GM21381 (cell line): ENCODE data around the gene PCBP4.

Experiments used
- ATAC-seq: cut with Tn5 transposase; IDR thresholded peaks from one replicate; pipeline ENCODE4 v1.9.1; 2021; ENCODE audit warnings: mild to moderate bottlenecking, moderate library complexity; ENCODE audit not compliant: unreplicated experiment

The PCBP4 gene

DNA sequence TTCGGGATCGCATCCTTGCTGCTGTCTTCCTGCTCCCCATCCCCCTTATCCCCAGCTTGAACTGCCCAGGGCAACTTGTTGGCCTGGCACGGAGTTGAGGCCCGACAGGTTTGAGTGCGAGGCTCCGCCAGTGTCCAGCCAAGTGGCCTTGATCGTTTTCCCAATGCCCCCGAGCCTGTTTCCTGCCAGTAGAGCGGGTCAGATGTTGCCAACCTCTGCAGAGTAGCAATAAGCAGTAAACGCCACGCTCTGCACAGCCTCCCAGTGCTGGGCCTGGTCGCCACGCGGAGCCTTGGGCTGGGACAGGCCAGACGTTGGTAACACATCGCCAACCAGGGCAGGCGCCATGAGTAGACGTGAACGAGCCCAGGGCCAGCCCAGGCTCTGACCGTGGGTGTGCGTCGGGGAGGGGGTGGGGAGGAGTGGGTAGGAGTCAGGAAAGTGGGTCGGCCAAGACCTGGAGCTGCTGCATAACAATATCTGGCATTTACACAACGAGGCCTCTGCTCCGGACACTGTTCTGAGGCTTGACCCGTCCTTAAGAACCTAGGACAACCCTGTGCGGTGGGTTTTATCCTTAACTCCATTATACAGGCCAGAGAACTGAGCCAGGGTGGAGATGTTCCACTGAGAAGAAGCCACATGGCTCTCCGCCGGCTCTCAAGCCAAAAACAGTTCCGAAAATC lies 7.2 kb upstream of the PCBP4 start:
- ATAC-seq: no peak

DNA sequence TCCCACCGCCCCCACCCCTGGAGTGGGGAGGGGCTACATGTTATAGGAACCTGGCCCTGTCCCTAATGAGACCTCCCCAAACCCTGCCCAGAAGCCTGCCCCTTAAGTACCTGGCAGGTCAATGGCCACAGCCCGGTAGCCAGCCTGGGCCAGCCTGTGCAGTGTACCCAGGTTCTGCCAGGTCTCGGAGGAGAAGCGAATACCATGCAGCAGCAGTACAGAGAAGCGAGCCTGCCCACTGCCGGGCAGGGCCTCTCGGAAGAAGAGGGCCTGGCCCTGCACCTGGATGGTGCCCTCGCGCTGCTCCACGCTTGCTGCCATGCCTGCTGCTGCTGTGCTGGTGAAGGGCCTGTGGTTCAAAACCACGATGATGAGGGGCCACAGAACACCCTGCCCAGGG lies 4.1 kb upstream of the PCBP4 start:
- ATAC-seq: no peak

DNA sequence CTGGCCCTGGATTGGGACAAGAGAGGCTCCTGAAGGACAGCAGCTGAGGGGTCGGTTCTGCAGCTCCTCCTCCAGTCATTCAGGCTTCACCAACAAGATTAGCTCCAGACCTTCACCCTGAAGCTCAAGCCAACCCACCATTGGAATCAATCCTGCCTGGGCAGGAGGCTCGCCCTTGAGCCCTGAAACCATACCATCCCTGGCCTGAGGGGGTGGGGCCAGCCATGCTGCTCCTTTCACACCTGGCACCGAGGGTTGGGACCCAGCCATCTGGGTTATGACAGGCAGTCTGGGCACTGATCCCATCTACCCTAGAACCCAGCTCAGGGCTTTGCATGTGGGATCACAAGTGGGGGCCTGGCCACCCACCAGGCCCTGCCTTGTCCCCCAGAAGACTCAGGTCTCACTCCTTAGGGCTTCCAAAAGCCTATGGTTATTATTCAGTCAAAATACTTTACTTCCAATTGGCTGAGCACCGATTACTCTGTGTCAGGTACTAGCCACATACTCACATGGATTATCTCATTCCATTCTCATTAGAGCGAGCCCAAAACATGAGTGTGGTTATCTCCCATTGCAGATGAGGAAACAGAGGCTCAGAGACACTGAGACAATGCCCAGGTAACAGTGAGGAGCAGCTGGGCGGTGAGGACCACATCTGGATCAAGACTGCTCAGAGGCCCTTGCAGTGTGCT lies 3.5 kb upstream of the PCBP4 start:
- ATAC-seq: no peak

DNA sequence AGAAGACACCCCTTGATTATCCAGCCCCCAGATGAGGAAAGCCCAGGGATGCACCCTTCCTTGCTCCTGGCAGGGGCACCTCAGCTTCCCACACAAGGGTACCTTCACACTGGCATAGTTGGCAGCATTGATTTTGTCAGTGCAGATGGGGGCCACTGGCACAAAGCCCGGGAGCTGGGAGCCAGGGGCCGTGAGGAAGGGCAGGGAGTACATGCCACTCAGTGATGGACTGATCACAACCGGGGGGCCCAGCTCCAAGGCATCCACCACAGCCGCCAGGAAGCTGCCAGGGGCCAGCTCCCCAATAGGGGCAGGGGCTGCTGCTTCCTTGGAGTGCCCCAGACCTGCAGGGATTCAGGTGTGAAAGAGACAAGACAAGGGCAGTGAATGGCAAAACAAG lies 2.6 kb upstream of the PCBP4 start:
- no peak for ATAC-seq

DNA sequence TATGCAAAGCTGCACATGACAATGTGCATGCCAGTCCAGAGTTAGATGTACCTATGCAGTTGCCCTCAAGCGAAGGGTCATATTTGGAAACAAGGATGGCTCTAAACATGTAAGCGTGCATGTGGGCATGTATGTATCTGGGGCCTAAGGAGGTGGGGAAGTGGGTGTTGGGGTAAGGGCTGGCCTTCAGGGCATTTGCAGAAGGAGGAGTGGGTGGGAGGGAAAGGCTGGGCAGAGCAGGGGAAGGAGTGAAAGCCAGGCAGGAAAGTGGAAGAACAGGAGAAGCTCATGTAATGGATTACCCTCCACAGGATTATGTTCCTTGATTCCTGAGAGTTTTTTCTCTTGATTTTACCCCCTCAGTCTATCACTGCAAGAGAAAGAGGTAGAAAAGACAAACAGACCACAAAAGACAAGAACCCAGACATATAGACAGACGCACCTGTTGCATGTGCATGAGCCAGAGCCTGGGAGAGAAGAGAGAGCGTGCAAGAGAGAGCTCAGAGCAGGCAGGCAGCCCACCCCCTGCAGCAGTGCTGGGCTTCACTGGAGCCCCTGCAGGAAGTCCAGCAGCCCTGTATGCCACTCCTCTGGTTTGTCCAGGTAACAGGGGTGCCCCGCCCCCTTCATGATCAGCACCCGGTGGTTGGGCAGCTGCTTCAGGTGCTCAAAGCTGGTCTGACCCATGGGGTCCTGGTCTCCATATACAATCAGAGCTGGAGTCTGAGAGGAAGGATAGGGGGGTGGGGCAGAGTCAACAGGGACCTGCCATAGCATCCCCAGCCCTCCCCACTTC lies 1.8 kb upstream of the PCBP4 start:
- no peak for ATAC-seq

DNA sequence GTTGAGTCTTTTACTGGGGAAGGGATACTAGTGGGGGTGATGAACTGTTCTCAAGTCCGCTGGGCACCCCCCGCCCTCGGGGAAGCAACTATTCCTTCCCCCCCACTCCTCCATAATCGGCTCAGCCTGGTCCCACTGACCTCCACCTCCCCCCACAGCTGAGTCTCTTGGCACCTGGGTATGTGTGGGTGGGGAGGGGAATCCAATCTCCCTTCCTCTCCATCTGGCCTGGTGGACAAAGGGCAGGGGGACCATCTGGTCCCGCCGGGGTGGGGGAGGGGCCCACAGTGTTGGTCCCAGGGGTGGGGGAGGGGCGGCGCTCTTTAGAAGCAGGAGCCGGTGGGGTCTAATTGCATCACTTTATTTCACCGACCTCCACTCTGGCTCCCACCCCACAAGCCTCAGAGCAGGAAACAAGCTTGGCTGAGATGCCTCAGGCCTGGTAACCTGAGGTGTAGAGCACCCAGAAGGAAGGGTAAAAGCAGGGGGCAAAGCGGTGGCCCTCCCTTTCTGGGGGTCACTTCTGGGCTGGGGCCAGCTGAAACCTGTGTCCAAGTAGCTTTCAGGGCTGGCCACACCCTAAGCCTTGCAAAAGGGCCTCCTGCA lies 1.0 kb upstream of the PCBP4 start:
- no peak for ATAC-seq

DNA sequence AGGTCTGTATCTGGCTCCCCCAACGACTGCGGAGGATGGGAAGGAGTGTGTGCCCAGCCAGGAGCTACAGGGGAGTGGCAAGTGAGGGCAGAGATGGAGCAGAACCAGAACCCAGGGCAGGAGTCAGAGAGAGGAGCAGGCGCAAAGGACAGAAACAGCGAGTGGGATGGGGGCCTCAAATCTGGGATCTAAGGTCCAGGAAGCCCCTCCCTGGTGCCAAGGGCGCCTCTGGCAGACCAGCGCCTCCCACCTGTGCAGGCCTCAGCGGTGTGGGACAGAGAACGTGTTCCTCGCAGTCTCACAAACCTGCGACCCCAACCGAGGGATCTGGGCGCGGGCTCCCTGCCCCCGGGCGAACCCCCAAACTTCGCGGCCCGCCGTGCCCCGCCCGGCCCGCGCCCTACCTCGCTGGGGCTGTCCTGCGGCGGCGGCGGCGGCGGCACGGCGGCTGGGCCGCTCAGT lies 301 bp downstream of the PCBP4 start:
- no peak for ATAC-seq

DNA sequence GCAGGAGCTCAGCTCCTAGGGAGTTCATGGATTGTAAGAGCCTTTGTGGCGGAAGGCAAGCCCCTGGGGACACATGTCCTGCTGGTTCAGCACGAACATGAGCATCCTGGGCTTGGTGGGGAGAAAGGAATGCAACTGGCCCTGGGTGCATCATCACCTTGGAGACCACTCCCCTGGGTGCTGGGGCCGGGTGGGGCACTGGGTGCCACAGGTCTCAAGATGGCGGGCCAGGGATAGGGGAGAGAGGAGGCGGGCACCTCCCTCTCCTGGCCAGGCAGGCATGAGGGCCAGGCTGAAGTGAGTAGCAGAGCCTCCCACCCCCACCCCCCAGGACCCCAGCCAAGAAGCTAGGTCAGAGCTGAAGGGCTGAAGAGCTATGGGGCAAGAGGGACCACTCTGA lies 768 bp downstream of the PCBP4 start:
- ATAC-seq: no peak

DNA sequence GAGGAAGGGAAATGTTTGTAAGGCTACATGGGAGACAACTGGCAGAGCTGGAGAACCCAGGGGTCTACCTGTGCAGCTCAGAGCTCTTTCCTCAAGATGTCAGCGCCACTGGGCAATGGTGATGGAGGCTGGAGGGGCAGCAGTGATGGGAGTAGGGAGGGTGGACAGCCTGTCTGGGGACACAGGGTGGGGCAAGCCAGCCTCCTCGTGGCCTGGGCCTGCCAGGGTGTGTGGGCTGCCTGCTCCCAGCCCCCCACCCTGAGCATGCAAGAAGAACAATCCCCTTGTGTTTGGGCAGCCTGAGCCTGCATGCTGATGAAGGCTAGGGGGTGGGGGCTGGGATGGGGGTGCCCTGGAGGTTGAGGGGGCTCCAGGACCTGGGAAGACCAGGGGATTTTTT lies 1.2 kb downstream of the PCBP4 start:
- ATAC-seq: no peak

DNA sequence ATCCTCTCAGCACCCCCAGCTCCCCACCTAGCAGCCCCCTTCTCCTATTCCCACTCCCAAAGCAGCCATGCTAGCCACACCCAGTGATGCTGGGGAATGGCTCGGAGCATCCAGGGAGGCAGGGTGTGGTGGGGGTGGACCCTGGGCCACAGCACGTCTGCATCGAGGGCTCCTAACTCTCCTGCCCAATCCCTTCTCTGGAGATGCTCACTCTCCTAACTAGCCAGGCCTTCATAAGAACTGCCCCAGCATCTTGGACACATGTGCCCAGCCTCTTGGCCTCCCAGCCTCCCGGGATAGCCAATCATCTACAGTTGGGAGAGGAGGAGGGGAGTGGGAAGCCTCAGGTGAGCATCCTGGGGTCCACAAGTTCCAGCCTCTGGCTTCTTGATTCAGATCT lies 2.7 kb downstream of the PCBP4 start:
- no peak for ATAC-seq

DNA sequence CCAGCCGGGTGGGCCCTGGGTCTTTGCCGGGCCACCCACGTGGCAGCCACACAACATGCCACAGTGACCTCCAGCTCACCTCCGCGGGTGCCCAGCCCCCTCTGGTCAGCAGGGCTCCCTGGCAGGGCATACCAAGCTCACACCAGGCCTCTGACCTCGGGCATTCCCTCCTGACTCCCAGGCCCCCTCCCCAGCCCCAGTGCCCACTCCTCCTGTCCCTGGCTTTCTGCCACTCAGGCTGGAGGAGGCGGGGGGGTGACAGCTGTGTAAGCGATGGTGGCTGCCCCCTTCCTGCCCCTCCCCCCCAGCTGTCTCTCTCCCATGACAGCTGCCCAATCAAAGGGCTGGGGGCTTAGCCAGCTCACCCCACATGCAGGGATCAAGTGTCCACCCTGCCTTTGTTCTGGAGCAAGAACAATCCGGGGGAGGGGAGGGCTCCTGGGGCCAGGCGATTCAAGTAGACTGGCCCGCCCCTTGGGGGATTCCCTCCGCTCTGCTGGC lies 3.3 kb downstream of the PCBP4 start:
- no peak for ATAC-seq

DNA sequence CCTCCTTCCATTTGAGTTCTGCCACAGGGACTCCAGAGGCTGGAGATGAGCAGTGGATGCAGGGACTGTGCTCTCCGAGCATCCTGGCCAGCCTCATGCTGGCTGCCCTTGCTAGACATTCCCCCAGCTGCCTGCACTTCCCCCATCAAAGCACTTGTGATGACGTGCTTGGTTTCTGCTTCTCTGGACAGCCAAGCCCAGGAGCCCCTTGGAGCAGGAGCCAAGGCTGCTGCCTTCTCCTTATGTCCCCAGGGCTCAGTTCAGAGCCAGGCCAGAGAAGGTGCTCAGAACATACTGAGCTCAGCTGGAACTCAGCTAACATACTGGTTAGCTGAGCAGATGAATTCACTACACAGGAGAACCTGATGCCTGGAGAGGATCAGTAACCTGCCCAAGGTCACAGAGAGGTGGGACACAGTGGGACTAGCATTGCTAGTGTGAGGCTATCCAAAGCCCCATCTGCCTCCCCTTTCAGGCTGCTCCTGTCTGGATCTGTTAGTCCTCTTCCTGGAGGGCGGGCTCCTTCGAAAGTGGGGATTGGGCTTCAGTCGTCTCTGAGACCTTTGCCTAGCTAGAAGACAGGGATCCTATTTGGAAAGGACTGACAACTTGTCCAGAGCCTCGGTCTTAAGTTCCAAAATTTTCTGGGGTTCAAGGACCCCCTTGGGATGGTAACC lies 4.3 kb downstream of the PCBP4 start:
- ATAC-seq: no peak

DNA sequence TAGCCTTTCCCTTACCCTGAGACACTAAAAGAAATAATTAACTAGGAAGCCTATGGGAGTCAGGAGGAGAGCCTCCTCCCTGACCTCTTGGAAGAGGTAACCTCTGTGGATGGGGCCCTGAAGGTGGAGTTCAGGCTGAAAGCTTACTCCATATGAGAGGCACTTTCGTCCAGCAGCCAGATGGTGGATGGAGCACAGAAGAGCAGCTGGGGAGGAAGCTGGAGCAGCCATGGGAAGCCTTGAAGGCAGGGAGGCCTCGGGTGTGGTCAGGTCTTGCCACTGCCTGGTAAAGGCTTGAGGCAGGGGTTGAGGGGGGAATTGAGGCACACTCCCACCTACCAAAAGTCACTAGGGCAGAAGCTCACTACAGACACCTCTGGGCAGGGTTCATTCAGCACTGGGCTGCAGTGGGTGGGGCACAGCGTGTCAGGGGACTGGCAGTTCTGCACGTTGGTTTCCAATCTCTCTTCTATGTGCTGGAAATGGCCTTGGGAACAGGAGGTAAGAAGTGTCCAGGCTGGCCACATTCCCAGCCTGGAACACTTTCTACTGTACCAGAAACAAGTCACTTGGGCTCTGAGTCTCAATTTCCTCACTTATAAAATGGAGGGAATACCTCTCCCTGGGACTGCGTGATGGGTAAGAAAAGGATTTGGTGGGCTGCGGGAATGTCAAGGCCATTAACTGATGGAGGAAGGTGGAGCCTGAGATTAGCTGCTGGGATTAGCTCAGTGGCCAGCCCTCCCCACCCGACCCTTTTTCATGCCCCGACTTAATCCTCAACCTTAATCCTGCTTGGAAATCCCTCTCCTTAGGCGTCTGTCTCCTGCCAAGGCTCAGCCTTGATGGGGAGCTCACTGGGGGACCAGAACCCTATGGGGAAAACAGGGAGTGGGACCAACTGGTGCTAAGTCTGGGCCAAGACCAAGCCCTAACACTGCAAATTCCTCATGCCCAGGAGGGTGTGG lies 5.4 kb downstream of the PCBP4 start:
- ATAC-seq: no peak

DNA sequence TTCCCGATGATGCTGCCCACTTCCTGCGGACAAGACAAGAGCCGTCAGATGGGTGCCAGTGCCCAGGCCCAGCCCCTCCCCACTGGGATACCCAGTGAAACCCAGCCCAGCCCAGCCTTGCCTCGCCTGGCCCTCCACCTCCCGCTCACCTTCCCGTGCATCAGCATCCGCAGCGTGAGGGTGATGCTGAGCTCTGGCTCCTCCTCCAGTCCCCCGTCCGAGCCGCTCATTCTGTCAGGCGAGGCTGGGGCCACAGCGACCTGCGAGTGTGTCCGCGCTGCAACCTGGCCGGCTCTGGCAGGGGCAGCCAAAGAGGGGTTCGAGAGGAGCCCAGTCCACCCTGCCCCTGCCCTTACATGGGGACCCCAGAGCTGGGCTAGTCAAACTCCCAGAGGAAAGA lies 6.2 kb downstream of the PCBP4 start:
- ATAC-seq: no peak

DNA sequence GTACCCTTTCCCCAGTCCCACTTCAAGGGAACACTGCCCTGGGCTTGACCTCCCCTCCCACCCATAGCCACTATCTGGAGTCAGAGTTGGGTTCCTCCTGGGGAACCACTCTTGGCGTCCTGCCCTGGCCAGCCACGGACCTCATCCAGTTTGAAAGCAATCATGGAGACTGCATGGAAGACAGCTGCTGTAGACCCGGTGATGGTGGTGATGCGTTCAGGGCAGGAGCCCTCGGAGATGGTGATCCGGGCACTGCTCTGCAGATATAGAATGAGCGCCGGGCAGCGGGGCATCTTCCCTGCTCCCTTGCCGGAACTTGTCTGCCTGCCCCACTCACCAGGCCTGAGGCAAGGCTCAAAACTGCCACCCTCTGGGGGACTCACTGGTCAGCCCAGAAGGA lies 6.9 kb downstream of the PCBP4 start:
- no peak for ATAC-seq

DNA sequence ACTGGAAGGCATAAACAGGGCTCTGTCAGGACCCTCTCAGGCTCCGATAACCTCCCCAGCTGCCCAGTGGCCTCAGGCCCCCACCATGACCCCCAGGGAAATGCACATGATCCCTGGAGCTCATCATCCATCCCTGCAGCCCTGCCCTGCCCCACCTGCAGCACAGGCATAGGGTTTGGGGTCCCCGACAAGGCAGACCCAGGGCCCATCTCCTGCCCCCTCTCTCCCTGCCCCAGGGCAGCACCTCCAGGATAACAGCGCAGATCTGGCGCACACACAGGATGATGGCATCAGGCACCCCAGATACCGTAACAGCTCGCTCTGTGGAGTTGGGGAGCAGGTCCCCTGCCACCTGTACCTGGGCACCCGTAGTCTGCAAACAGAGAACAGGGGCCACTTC lies 7.6 kb downstream of the PCBP4 start:
- ATAC-seq: no peak

DNA sequence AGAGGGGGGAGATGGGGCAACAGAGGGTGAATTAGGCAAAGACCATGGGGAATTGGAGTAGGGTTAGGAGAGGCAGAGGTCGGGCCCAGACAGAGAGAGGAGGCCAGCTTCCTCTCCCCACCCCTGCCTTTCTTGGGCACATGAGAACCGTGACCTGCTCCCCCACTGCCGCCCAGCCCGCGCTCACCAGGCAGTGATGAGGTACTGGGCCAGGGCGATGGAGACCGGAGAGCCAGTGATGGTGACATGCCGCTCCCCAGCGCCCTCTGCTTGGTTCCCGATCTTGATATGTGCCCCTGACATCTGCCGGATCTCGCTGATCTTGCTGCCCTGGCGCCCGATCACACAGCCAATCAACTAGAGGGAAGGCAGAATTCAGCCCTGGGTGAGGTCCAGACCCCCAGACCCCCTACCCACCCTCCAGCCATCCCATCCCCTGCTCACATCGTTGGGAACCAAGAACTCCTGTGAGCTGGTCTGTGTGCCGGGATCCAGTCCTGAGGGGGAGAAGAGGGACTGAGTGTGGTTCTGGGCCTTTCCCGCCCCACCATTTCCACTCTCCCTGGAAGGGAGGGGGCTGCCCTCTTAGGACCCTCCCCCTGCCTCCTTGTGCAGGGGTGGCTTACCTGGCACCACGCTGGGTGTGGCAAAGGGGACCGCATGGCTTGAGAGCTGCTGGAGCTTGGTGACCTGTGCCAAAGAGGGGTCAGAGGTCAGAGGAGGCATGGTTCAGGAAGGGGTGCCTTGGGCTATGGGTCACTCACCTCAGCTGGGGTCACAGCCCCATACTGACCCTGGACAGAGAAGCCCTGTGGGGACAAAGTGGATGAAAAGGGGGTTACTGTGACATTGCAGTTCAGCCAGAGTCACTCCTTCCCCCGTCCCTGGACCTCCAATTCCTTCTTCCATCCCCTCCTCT lies 8.4 kb downstream of the PCBP4 start:
- no peak for ATAC-seq

DNA sequence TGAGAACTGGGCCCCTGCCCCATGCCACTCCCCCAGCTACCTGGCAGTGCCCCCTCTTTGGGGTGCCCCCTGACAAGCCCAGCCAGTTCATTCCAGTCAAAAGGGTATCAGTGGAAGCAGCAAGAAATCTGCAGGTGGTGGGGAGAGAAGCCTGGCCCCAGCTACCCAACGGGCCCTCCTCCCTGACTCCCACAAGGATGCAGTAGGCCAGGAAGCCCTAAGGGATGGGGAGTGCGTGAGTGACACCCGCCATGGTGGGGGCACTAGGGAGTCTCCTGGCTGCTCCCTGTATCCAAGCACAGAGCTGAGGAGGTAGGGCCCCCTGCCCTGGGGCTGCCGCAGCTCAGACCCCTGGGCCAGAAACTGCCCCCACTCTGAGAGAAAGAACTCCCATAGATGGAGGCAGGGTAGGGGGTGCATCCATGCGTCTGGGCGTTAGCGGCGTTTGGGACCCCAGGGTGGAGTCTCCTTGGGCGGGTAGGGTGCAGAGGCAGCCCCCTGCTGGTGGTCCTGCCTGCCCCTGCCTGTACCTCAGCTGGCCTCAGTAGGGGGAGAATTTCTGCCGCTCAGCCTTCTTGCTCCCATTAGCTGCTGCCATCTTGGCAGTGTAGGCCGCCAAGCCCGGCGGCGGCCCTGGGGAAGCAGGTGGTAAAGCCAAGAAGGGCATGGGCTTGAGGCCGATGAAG lies 9.6 kb downstream of the PCBP4 start:
- no peak for ATAC-seq
